K562 (cell line): Measurements from ENCODE around the gene BBLN. TPM values are rescaled to one million over a fixed set of nuclear protein-coding genes. Genes with fewer than 3 reads are reported as not detected.

Source experiments
- CHCHD3 ChIP-seq: fragments of 250-450 bp; sonication (Bioruptor Pico); IDR thresholded peaks from 2 replicates; pipeline ENCODE4 v2.1.2; 2022; ENCODE audit warnings: mild to moderate bottlenecking
- FOS ChIP-seq: IDR thresholded peaks from 3 replicates; pipeline ENCODE4 v1.6.1; 2011; ENCODE audit not compliant: insufficient read length; ENCODE audit errors: extremely low read depth
- GATAD2B ChIP-seq: fragments of 450-650 bp; IDR thresholded peaks from 2 replicates; pipeline ENCODE4 v1.6.1; 2017; ENCODE audit warnings: mild to moderate bottlenecking, borderline replicate concordance
- KAT7 ChIP-seq: sonication (generic); formaldehyde crosslinking; IDR thresholded peaks from 2 replicates; pipeline ENCODE4 v1.8.0; 2022; ENCODE audit warnings: missing genetic modification reagents, mild to moderate bottlenecking, borderline replicate concordance
- PHB ChIP-seq: fragments of 250-450 bp; sonication (Bioruptor Pico); IDR thresholded peaks from 2 replicates; pipeline ENCODE4 v1.5.0; 2021
- TFAM ChIP-seq: fragments of 250-450 bp; sonication (Bioruptor Pico); conservative IDR thresholded peaks from 2 replicates; pipeline ENCODE4 v1.5.0; 2021; ENCODE audit warnings: mild to moderate bottlenecking, moderate library complexity
- ZNF165 ChIP-seq: fragments of 250-450 bp; sonication (Bioruptor Pico); IDR thresholded peaks from 2 replicates; pipeline ENCODE4 v1.4.0; 2020; ENCODE audit warnings: borderline replicate concordance
- polyA plus RNA-seq, 8 experiments: library from polyadenylated mRNA; depleted of rRNA in 4 of 8; stranded (reverse) in 5 of 8; unstranded in 3 of 8; fragments of >200 nt; fragmentation: Nextera tagmentation in 2 of 8; fragmentation: Illumina TruSeq in 1 of 8; extraction: Ambion mirVana in 2 of 8; extraction: Trizol in 1 of 8; gene quantifications; 2 replicates each; pipeline versions ENCODE4 v1.2.1 to v1.2.3, GENCODE V29; 2011 to 2014; ENCODE audit warnings: inconsistent platforms in 1 of 8, missing spikeins in 1 of 8
- total RNA-seq, 7 experiments: library from RNA; depleted of rRNA in 6 of 7; stranded (reverse); fragments of >200 nt in 6 of 7; fragmentation: Illumina TruSeq in 2 of 7; extraction: Trizol in 2 of 7; gene quantifications; 2 replicates each; pipeline versions ENCODE4 v1.2.1 to v1.2.3, GENCODE V29; 2011 to 2021; ENCODE audit warnings: low replicate concordance in 1 of 7
- TF ChIP-seq, protein P1 (sequence below): fragments of 450-650 bp; IDR thresholded peaks from 2 replicates; pipeline ENCODE4 v1.6.1; 2018; ENCODE audit not compliant: partially characterized antibody
- TF ChIP-seq, protein P2 (sequence below): fragments of 450-650 bp; IDR thresholded peaks from 2 replicates; pipeline ENCODE4 v1.6.1; 2016; ENCODE audit warnings: antibody characterized with exemption
- TF ChIP-seq, protein P3 (sequence below): fragments of 450-650 bp; formaldehyde crosslinking; IDR thresholded peaks from 2 replicates; pipeline ENCODE4 v1.4.0; 2022; ENCODE audit warnings: missing genetic modification characterization
- TF ChIP-seq, protein P4 (sequence below): conservative IDR thresholded peaks from 2 replicates; pipeline ENCODE4 v1.6.1; 2011; ENCODE audit warnings: low read depth, mild to moderate bottlenecking, low read length; ENCODE audit not compliant: control insufficient read depth
- TF ChIP-seq, protein P5 (sequence below): fragments of 450-650 bp; formaldehyde crosslinking; IDR thresholded peaks from 2 replicates; pipeline ENCODE4 v1.4.0; 2022; ENCODE audit warnings: missing genetic modification characterization
- TF ChIP-seq, protein P6 (sequence below), 2 experiments: fragments of 450-650 bp in 1 of 2; sonication (generic) in 1 of 2; formaldehyde crosslinking; conservative IDR thresholded peaks; 2 replicates each; pipeline versions ENCODE4 v1.4.0 to v1.8.1; 2020 to 2022; ENCODE audit warnings: mild to moderate bottlenecking in 1 of 2, missing genetic modification reagents in 1 of 2
- TF ChIP-seq, protein P7 (sequence below): fragments of 250-450 bp; sonication (Bioruptor Pico); IDR thresholded peaks from 2 replicates; pipeline ENCODE4 v1.8.0; 2022; ENCODE audit warnings: inconsistent platforms, mild to moderate bottlenecking, moderate library complexity, borderline replicate concordance

Gene BBLN
- total and polyA plus RNA-seq, 9 of the 15 experiments (the other 6 are each of a cell fraction or from before 2014, with no cell fraction given) = 4.2 to 331 (median 87.1) TPM

DNA sequence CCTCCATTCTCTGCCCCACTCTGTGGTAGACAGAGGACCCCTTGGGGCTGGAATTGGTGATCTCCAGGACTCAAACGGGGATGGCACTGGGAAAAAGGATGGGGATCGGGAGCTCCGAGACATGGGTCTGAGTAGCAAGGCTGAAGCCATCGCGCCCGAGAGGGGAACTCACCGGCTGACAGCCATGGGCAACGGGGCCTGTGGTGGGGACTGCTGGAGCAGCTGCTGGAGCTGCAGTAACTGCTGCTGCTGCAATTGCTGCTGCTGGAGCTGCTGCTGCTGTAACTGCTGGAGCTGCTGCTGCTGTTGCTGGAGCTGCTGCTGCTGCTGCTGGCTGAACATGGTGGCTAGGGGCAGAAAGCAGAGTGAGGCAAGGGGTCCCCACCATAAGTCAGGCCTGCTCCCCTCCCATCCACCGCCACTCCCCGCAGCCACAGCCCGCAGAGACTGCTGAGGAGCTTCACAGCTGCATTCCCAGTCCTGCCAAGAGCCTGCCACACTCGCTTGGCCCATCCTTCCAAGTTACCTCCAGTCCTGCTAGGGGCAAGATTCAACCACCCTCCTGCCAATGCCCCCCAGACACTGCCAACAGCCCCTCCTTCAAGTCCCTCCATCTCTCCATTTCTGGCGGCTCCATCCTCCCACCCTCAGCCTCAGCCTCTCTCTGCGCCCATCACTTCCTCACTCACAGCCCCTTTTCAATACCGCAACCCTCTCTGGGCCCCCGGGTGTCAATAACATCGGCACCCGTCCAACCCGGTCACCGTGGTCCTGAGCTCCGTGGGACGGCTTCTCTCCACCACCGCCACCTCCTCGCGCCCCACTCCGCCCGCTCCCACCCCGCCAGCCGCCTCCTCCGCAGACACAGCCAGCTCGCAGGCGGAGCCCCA lies 30.7 kb downstream of the BBLN start (continued):
- TF ChIP-seq, protein P1, sequence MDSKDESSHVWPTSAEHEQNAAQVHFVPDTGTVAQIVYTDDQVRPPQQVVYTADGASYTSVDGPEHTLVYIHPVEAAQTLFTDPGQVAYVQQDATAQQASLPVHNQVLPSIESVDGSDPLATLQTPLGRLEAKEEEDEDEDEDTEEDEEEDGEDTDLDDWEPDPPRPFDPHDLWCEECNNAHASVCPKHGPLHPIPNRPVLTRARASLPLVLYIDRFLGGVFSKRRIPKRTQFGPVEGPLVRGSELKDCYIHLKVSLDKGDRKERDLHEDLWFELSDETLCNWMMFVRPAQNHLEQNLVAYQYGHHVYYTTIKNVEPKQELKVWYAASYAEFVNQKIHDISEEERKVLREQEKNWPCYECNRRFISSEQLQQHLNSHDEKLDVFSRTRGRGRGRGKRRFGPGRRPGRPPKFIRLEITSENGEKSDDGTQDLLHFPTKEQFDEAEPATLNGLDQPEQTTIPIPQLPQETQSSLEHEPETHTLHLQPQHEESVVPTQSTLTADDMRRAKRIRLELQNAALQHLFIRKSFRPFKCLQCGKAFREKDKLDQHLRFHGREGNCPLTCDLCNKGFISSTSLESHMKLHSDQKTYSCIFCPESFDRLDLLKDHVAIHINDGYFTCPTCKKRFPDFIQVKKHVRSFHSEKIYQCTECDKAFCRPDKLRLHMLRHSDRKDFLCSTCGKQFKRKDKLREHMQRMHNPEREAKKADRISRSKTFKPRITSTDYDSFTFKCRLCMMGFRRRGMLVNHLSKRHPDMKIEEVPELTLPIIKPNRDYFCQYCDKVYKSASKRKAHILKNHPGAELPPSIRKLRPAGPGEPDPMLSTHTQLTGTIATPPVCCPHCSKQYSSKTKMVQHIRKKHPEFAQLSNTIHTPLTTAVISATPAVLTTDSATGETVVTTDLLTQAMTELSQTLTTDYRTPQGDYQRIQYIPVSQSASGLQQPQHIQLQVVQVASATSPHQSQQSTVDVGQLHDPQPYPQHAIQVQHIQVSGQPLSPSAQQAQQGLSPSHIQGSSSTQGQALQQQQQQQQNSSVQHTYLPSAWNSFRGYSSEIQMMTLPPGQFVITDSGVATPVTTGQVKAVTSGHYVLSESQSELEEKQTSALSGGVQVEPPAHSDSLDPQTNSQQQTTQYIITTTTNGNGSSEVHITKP = no peak
- TF ChIP-seq CHCHD3 (CRISPR knock-in tag) (no peak), PHB (peak; percentile 53; the same call in 1 of the 2 replicates), FOS (no peak), ZNF165 (0 out of 2 replicates have a peak, but pooled peaks have one; percentile 19), GATAD2B (no peak), KAT7 (CRISPR knock-in tag) (no peak), TFAM (CRISPR knock-in tag) (no peak)
- TF ChIP-seq, protein P2, sequence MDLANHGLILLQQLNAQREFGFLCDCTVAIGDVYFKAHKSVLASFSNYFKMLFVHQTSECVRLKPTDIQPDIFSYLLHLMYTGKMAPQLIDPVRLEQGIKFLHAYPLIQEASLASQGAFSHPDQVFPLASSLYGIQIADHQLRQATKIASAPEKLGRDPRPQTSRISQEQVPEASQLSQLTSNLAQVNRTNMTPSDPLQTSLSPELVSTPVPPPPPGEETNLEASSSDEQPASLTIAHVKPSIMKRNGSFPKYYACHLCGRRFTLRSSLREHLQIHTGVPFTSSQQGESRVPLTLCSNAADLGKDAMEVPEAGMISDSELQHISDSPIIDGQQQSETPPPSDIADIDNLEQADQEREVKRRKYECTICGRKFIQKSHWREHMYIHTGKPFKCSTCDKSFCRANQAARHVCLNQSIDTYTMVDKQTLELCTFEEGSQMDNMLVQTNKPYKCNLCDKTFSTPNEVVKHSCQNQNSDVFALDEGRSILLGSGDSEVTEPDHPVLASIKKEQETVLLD = no peak
- TF ChIP-seq, protein P3, sequence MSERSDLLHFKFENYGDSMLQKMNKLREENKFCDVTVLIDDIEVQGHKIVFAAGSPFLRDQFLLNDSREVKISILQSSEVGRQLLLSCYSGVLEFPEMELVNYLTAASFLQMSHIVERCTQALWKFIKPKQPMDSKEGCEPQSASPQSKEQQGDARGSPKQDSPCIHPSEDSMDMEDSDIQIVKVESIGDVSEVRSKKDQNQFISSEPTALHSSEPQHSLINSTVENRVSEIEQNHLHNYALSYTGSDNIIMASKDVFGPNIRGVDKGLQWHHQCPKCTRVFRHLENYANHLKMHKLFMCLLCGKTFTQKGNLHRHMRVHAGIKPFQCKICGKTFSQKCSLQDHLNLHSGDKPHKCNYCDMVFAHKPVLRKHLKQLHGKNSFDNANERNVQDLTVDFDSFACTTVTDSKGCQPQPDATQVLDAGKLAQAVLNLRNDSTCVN (CRISPR knock-in tag) = peak; percentile 98
- TF ChIP-seq, protein P4, sequence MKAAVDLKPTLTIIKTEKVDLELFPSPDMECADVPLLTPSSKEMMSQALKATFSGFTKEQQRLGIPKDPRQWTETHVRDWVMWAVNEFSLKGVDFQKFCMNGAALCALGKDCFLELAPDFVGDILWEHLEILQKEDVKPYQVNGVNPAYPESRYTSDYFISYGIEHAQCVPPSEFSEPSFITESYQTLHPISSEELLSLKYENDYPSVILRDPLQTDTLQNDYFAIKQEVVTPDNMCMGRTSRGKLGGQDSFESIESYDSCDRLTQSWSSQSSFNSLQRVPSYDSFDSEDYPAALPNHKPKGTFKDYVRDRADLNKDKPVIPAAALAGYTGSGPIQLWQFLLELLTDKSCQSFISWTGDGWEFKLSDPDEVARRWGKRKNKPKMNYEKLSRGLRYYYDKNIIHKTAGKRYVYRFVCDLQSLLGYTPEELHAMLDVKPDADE = peak; percentile 56; the same call in 1 of the 2 replicates
- TF ChIP-seq, protein P5, sequence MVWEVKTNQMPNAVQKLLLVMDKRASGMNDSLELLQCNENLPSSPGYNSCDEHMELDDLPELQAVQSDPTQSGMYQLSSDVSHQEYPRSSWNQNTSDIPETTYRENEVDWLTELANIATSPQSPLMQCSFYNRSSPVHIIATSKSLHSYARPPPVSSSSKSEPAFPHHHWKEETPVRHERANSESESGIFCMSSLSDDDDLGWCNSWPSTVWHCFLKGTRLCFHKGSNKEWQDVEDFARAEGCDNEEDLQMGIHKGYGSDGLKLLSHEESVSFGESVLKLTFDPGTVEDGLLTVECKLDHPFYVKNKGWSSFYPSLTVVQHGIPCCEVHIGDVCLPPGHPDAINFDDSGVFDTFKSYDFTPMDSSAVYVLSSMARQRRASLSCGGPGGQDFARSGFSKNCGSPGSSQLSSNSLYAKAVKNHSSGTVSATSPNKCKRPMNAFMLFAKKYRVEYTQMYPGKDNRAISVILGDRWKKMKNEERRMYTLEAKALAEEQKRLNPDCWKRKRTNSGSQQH (CRISPR knock-in tag) = peak; percentile 93; the same call in 1 of the 2 replicates
- TF ChIP-seq, protein P6, sequence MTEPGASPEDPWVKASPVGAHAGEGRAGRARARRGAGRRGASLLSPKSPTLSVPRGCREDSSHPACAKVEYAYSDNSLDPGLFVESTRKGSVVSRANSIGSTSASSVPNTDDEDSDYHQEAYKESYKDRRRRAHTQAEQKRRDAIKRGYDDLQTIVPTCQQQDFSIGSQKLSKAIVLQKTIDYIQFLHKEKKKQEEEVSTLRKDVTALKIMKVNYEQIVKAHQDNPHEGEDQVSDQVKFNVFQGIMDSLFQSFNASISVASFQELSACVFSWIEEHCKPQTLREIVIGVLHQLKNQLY (CRISPR knock-in tag; conservative IDR thresholded peaks at IDR 0.05) = 0 out of 4 replicates have a peak, but pooled peaks of 1 of the 2 experiments have one; percentile 37
- TF ChIP-seq, protein P7, sequence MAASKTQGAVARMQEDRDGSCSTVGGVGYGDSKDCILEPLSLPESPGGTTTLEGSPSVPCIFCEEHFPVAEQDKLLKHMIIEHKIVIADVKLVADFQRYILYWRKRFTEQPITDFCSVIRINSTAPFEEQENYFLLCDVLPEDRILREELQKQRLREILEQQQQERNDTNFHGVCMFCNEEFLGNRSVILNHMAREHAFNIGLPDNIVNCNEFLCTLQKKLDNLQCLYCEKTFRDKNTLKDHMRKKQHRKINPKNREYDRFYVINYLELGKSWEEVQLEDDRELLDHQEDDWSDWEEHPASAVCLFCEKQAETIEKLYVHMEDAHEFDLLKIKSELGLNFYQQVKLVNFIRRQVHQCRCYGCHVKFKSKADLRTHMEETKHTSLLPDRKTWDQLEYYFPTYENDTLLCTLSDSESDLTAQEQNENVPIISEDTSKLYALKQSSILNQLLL = no peak
